GM12892 (cell line): ENCODE measurements around the gene CENPS.
"Not testable (repeated sequence)": the region's sequence is repeated elsewhere in the genome, so short reads cannot be mapped to it uniquely, and the experiment has no call there.

ENCODE experiments used
- DNase-seq: peaks from one replicate; pipeline ENCODE4 v3.0.0; 2011; ENCODE audit not compliant: insufficient read length
- FAIRE-seq: peaks from 2 replicates; lab custom pipeline; 2011; peaks lifted over from hg19 to GRCh38; lab: Jason Lieb, UNC
- POLR2A ChIP-seq: IDR thresholded peaks from 2 replicates; pipeline ENCODE4 v1.6.1; 2011; ENCODE audit warnings: low read depth, low read length, control low read depth
- POLR2AphosphoS5 ChIP-seq: IDR thresholded peaks from 2 replicates; pipeline ENCODE4 v1.6.1; 2011; ENCODE audit warnings: low read depth, low read length, control low read depth
- TAF1 ChIP-seq: IDR thresholded peaks from 2 replicates; pipeline ENCODE4 v1.6.1; 2011; ENCODE audit warnings: low read depth, mild to moderate bottlenecking, control low read depth, low read length, borderline replicate concordance

The CENPS gene

DNA sequence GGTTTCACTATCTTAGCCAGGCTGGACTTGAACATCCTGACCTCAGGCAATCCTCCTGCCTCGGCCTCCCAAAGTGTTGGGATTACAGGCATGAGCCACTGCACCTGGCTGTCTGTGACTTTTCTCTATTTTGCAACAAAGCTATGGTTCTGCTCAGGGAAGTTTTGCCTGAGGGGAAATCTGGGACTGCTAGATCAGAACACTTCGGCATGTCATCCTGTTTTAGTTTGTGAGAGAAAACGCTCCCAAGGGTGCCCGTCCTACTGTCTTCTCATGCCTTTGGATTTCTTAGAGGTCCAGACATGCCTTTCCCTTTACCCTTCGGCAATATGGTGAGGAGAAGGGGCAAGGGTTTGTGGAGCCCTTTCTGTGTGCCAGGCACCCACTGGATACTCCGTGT, 14.0 kb downstream of the CENPS start:
- TF ChIP-seq POLR2AphosphoS5 (no peak), POLR2A (no peak), TAF1 (no peak)
- no peak for DNase-seq
- FAIRE-seq, result no peak

DNA sequence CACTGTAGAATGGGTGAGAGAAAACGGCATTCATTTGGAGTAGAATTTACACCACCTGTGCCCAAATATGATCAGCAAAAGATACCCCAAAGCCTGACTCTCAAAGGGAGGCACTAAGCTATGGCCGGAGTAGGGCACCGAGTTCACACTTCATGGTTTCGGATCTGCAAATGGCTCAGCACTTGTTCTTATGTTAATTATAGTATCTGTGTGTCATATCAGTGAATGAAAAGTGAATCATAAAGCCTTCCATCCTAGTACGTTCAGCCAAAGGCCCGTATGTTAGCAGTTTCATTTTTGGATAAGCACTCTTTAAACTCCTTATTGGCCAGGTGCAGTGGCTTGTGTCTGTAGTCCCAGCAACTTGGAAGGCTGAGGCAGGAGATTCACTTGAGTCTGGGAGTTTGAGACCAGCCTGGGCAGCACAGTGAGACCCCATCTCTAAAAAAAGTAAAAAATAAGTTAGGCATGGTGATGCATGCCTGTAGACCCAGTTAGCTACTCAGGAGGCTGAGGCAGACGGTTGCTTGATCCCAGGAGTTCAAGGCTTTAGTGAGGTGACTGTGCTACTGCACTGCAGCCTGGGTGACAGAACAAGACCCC, 14.7 kb downstream of the CENPS start:
- TF ChIP-seq POLR2A, result no peak
- TF ChIP-seq TAF1, result no peak
- no peak for TF ChIP-seq POLR2AphosphoS5
- no peak for DNase-seq
- FAIRE-seq, result no peak

DNA sequence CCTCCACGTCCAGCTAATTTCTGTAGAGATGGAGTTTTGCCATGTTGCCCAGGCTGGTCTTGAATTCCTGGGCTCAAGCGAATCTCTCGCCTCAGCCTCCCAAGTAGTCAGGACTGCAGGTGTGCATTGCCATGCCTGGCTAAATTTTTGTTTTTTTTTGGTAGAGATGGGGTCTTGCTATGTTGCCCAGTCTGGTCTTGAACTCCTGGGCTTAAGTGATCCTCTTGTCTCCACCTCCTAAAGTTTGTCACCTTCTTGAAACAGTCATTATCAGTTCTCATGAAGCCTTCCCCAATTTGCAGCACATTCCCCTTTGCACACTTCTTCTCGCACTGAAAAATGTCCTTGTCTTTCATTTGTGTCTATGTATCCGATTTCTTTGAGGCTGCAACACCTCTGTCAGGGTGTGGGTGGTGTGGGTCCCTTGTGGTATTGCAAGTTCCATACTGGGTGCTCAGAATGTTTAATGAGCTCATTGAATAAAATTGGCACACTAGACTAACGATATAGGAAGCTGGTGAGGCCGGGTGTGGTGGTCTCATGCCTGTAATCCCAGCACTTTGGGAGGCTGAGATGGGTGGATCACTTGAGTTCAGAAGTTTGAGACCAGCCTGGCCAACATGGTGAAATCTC, 16.7 kb downstream of the CENPS start:
- TF ChIP-seq POLR2A, result no peak
- TF ChIP-seq POLR2AphosphoS5, result no peak
- no peak for TF ChIP-seq TAF1
- DNase-seq (no peak), FAIRE-seq (no peak)

DNA sequence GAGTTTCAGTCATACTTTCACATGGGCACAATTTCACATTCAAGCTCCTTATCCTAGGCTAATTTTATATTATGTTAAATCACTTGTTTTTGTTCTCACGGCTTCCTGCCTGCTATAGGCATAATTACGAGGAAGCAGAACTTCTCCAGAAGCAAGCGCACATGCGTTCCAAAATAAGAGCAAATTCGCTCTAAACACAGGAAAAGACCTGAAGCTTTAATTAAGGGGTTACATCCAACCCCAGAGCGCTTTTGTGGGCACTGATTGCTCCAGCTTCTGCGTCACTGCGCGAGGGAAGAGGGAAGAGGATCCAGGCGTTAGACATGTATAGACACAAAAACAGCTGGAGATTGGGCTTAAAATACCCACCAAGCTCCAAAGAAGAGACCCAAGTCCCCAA, 19.5 kb downstream of the CENPS start, which contains the start of gene CORT:
Gene CORT (plus strand): TSS at position 281 of the 400 bp plus-strand sequence. CDS start 193 bp downstream, outside the sequence.
- TF ChIP-seq TAF1, result no peak
- no peak for TF ChIP-seq POLR2AphosphoS5
- TF ChIP-seq POLR2A, result no peak
- no peak for FAIRE-seq

DNA sequence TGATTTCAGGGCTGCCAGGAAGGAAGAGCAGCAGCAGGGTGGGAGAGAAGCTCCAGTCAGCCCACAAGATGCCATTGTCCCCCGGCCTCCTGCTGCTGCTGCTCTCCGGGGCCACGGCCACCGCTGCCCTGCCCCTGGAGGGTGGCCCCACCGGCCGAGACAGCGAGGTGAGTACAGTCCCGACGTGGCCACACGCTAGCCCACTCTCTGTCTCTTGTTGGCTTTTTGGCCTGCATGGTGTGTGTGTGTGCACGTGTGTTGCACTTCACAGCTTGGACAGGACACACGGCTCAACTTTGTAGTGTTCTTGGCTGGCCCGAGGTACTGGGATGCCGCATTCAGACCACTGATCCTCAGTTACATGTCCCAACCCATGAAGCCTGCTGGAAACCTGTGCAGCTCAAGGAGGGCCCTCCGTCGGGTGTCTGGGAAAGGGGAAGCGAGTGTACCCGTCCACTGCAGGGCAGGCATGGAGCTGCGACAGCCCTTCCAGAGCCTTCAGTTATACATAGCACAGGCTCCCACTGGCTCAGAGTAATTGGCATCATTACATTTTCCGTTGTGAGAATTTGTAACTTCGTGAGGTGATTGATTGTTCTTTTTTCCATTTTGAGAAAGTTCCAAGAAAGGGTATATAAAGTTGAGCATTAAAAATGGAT, 20.1 kb downstream of the CENPS start:
- FAIRE-seq (no peak), DNase-seq (no peak)
- TF ChIP-seq POLR2AphosphoS5 (no peak), TAF1 (no peak), POLR2A (no peak)

More for the DNA sequence above, 19.5 kb downstream of the CENPS start, which contains the start of gene CORT:
- DNase-seq, result no peak

DNA sequence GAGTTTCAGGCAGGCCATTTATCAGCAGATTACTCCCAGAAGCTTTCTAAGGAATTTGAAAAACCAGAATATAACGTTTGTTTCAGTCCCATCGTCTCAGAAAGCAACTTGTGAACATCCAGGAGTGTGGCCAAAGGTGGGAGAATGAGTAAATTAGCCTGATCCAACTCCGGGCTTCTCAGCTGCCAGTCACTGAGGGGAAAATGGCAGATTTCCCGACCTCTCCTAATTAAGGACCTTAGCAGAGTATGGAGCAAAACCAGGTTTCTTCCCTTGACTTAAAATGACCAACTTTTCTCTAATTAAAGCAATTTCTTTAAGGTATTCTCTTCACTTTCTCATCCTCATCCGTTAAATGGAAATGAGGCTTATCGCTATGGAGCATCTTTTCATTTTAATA, 20.6 kb downstream of the CENPS start:
- no peak for TF ChIP-seq TAF1
- DNase-seq, result no peak
- no peak for FAIRE-seq

DNA sequence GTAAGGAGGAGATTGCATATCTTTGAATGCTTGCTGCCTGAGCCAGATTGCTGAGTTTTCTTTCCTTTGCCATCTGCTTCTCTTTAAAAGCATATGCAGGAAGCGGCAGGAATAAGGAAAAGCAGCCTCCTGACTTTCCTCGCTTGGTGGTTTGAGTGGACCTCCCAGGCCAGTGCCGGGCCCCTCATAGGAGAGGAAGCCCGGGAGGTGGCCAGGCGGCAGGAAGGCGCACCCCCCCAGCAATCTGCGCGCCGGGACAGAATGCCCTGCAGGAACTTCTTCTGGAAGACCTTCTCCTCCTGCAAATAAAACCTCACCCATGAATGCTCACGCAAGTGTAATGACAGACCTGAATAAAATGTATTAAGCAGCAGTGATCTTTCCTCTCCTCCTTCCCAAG, 21.1 kb downstream of the CENPS start:
- no peak for FAIRE-seq
- TF ChIP-seq POLR2A (no peak), TAF1 (no peak), POLR2AphosphoS5 (no peak)
- no peak for DNase-seq

DNA sequence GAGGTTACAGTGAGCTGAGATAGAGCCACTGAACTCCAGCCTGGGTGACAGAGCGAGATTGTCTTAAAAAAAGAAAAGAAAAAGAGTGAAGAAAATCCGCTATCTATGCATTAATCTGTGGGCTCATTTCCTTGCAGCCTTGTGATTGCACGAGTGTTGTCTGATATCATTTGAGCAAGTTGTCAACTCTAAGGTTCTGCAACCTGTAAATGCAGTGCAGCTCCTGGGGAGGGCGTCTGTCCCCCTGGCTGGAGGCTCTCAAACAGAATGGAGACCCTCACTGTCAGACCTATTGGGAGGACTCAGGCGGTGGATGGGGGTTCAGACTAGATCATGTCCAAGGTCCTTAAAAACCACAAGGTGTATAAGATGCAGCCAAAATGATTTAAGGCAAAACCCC, 25.8 kb downstream of the CENPS start:
- DNase-seq, result no peak
- no peak for TF ChIP-seq POLR2A
- TF ChIP-seq POLR2AphosphoS5, result no peak
- TF ChIP-seq TAF1, result no peak
- no peak for FAIRE-seq

DNA sequence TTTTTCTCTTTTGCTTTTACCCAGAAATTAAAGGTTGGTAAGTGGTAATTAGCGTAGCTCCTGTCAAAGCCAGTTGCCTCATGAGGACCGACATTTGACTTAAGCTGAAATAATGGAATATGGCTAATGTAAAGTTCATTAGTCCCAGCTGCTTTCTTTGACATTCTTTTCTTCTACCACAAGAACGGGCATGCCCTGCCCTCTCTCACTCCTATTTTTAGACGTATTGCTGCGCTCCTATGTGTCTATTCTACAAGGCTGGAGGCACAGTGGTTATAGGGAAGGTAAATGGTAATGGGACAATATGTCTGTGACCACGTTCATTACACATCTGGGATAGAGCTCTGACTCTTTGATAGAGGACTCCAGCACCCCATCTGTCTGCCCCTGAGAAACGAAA, 26.4 kb downstream of the CENPS start:
- TF ChIP-seq POLR2A, result no peak
- TF ChIP-seq TAF1, result no peak
- no peak for TF ChIP-seq POLR2AphosphoS5

DNA sequence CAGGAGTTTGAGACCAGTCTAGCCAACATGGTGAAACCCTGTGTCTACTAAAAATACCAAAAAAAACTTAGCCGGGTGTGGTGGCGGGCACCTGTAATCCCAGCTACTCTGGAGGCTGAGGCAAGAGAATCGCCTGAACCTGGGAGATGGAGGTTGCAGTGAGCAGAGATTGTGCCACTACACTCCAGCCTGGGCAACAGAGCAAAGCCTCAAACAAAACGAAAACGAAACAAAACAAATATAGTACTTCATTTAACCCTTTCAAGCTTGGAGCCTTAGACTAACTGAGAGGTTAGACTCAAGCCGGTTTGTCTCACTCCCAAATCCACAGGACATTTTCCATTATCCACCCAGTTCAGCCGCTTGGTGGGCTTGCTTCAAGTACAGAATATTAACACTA, 27.2 kb downstream of the CENPS start:
- not testable (repeated sequence) for FAIRE-seq, DNase-seq

More for the DNA sequence above, 26.4 kb downstream of the CENPS start:
- FAIRE-seq (no peak), DNase-seq (no peak)

DNA sequence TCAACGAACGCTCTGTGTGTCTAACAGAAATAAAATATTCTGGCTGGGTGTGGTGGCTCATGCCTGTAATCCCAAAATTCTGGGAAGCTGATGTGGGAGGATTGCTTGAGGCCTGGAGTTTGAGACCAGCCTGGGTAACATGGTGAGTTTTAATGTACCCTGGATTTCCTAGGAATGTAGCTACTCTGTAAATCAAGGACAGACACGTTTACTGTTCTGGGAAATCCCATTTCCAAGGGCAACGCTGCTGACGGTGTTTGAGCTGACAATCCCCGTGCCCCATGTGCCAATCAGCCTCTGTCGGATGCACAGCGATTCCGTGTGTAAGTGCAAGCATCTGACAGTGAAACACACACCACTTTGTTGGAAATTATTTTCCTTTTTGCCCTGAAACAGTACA, 27.6 kb downstream of the CENPS start:
- FAIRE-seq (no peak), DNase-seq (no peak)
- peak; percentile 42; the same call in 1 of the 2 replicates for TF ChIP-seq POLR2AphosphoS5
- TF ChIP-seq POLR2A, result 0 out of 2 replicates have a peak, but pooled peaks have one; percentile 34
- TF ChIP-seq TAF1, result no peak

DNA sequence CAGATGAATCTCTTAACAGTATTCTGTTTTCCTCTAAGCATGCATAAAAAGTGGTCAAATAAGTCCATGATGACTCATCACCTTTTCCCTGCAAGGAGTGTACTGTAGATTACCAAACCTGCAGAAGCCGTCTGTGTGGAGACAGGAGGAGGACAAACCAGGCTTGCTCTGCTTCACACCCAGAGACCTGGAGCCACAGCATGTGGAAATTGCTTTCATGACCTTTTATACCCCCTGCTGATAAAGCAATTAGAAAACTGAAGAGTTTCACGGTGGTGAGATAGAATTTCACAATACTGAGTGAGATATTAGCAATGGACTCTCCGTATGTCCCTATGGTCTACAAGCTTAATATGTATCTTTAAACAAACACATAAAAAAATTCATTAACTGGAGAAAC, 29.0 kb downstream of the CENPS start:
- TF ChIP-seq POLR2A (no peak), TAF1 (no peak), POLR2AphosphoS5 (no peak)
- DNase-seq, result no peak
- FAIRE-seq, result no peak
